ENCODE data around the gene USH2A.

DNA sequence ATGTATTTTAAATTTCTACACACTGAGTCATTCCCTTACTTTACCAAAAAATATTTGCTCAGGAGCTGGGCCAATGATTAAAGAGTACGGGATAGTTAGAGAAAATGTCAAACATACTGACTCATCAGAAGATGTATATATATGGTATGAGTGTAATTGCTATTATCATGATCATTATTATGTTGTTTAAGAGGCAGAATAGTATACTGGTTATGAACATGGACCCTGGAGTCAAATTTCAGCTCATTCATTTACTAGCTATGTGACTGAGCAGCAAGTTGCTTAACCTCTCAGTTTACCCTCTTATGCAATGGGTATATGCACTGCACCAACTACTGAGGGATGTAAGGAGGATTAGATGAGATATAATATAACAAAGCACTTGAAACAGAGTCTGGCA lies 41.2 kb upstream of the USH2A start:
- TF ChIP-seq POLR2A (IDR thresholded peaks at IDR 0.05) (no peak), POLR2AphosphoS5 (IDR thresholded peaks at IDR 0.05) (no peak)
- TF ChIP-seq, protein P1, sequence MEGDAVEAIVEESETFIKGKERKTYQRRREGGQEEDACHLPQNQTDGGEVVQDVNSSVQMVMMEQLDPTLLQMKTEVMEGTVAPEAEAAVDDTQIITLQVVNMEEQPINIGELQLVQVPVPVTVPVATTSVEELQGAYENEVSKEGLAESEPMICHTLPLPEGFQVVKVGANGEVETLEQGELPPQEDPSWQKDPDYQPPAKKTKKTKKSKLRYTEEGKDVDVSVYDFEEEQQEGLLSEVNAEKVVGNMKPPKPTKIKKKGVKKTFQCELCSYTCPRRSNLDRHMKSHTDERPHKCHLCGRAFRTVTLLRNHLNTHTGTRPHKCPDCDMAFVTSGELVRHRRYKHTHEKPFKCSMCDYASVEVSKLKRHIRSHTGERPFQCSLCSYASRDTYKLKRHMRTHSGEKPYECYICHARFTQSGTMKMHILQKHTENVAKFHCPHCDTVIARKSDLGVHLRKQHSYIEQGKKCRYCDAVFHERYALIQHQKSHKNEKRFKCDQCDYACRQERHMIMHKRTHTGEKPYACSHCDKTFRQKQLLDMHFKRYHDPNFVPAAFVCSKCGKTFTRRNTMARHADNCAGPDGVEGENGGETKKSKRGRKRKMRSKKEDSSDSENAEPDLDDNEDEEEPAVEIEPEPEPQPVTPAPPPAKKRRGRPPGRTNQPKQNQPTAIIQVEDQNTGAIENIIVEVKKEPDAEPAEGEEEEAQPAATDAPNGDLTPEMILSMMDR (IDR thresholded peaks at IDR 0.05), result no peak

Measured in breast epithelium (tissue), 3 donors.